ENCODE data around the gene CRLF3. TPM values are rescaled to one million over a fixed set of nuclear protein-coding genes. Genes with fewer than 3 reads are reported as not detected.
"Not testable (repeated sequence)": the region's sequence is repeated elsewhere in the genome, so short reads cannot be mapped to it uniquely, and the experiment has no call there.

Gene CRLF3
- polyA plus RNA-seq, 1 of the 3 experiments (the other 2 are of a cell fraction): 10.9 TPM

DNA sequence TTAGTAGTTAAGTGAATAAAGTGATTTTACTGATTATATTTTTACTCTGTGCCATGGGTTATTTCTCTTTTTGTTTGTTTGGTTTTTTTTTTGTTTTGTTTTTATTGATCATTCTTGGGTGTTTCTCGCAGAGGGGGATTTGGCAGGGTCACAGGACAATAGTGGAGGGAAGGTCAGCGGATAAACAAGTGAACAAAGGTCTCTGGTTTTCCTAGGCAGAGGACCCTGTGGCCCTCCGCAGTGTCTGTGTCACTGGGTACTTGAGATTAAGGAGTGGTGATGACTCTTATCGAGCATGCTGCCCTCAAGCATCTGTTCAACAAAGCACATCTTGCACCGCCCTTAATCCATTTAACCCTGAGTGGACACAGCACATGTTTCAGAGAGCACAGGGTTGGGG lies 88.8 kb downstream of the CRLF3 start:
- H3K36me3 ChIP-seq (replicated peaks in 1 of 2; ENCODE audit: control insufficient read depth in 1 of 2, insufficient read depth in 2 of 2, low read length in 1 of 2); H3F3A ChIP-seq (replicated peaks; ENCODE audit: insufficient read depth); H3K9me2 ChIP-seq; CTCF ChIA-PET; H2AFZ ChIP-seq (ENCODE audit: low read depth); H3K9ac ChIP-seq; DNase-seq; POLR2A ChIA-PET; H3K27me3 ChIP-seq (ENCODE audit: insufficient read depth); H3K4me3 ChIP-seq (ENCODE audit: low read depth in 2 of 2, low read length in 1 of 2); H3K4me1 ChIP-seq (ENCODE audit: control insufficient read depth in 1 of 2, insufficient read depth in 2 of 2, low read depth in 1 of 2, low read length in 1 of 2); H3K9me3 ChIP-seq; H3K4me2 ChIP-seq; H3K27ac ChIP-seq (ENCODE audit: low read depth in 2 of 2, low read length in 1 of 2): not testable (repeated sequence)
- Histone ChIP-seq H4K20me1 (ENCODE audit: insufficient read depth) (peaks cover 42% of the 10 kb centered on the region), H3K79me2 (ENCODE audit: insufficient read depth) (peaks cover 87% of the 10 kb centered on the region)
- 80% methylated on average over 5 of the region's 5 CpGs for WGBS (ENCODE audit: low lambda C conversion rate)

DNA sequence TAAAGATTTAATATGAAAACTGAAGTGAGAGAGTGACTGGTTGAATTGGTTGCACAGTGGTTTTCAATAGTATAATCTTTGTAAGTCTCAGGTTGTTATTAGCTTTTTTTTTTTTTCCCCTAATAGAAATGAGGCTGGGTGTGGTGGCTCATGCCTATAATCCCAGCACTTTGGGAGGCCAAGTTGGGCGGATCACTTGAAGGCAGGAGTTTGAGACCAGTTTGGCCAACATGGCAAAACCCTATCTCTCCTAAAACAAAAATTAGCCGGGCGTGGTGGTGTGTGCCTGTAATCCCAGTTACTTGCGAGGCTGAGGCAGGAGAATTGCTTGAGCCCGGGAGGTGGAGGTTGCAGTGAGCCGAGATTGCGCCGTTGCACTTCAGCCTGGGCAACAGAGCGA lies 89.3 kb downstream of the CRLF3 start:
- H3F3A ChIP-seq (replicated peaks; ENCODE audit: insufficient read depth); H3K9ac ChIP-seq; CTCF ChIA-PET; H3K9me2 ChIP-seq; DNase-seq; H3K4me2 ChIP-seq; H2AFZ ChIP-seq (ENCODE audit: low read depth); H3K27me3 ChIP-seq (ENCODE audit: insufficient read depth); H3K9me3 ChIP-seq; H3K27ac ChIP-seq (ENCODE audit: low read depth in 2 of 2, low read length in 1 of 2); H3K36me3 ChIP-seq (replicated peaks in 1 of 2; ENCODE audit: control insufficient read depth in 1 of 2, insufficient read depth in 2 of 2, low read length in 1 of 2); H3K4me1 ChIP-seq (ENCODE audit: control insufficient read depth in 1 of 2, insufficient read depth in 2 of 2, low read depth in 1 of 2, low read length in 1 of 2); H3K4me3 ChIP-seq (ENCODE audit: low read depth in 2 of 2, low read length in 1 of 2); POLR2A ChIA-PET: not testable (repeated sequence)
- Histone ChIP-seq H3K79me2 (ENCODE audit: insufficient read depth) (peaks cover 83% of the 10 kb centered on the region), H4K20me1 (ENCODE audit: insufficient read depth) (peaks cover 42% of the 10 kb centered on the region)
- WGBS (ENCODE audit: low lambda C conversion rate): 97% methylated on average over 9 of the region's 9 CpGs

DNA sequence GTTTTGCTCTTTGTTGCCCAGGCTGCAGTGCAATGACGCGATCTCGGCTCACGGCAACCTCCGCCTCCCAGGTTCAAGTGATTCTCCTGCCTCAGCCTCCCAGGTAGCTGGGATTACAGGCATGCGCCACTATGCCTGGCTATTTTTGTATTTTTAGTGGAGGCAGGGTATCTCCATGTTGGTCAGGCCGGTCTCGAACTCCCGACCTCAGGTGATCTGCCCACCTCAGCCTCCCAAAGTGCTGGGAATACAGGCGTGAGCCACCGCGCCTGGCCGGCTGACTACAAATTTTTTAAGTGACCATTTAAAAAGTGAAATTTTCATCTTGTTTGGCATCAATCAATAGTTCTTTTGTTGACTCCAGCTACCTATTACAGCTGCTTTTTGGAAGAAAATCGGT lies 90.3 kb downstream of the CRLF3 start:
- H3K9me2 ChIP-seq; H2AFZ ChIP-seq (ENCODE audit: low read depth); H3K27me3 ChIP-seq (ENCODE audit: insufficient read depth); CTCF ChIA-PET; POLR2A ChIA-PET; H3K4me3 ChIP-seq (ENCODE audit: low read depth in 2 of 2, low read length in 1 of 2); H3K27ac ChIP-seq (ENCODE audit: low read depth in 2 of 2, low read length in 1 of 2); H3K4me2 ChIP-seq; H3K9me3 ChIP-seq; H3F3A ChIP-seq (replicated peaks; ENCODE audit: insufficient read depth); DNase-seq; H3K36me3 ChIP-seq (replicated peaks in 1 of 2; ENCODE audit: control insufficient read depth in 1 of 2, insufficient read depth in 2 of 2, low read length in 1 of 2); H3K4me1 ChIP-seq (ENCODE audit: control insufficient read depth in 1 of 2, insufficient read depth in 2 of 2, low read depth in 1 of 2, low read length in 1 of 2); H3K9ac ChIP-seq: not testable (repeated sequence)
- H4K20me1 ChIP-seq (ENCODE audit: insufficient read depth): peaks cover 37% of the 10 kb centered on the region
- peaks cover 80% of the 10 kb centered on the region for H3K79me2 ChIP-seq (ENCODE audit: insufficient read depth)
- WGBS (ENCODE audit: low lambda C conversion rate): 96% methylated on average over 14 of the region's 14 CpGs

Small RNA genes within 50 kb of the gene (small RNA-seq; reads per million reads assigned to genes)
- gene RNU6-298P: 0 reads per million in 7 experiments

Other genes starting within 250 kb of the CRLF3 start
- 0.66 and 0.75 TPM in 2 replicates for gene ATAD5, start 7.3 kb upstream of the CRLF3 start, polyA plus RNA-seq (2012; rRNA removed)
- gene TEFM, start 81.5 kb upstream of the CRLF3 start, polyA plus RNA-seq (2012; rRNA removed): 4.4 and 9.3 TPM in 2 replicates
- 0.39 and 0.42 TPM in 2 replicates for gene ADAP2, start 97.3 kb upstream of the CRLF3 start, polyA plus RNA-seq (2012; rRNA removed)
- gene RNF135, start 146.3 kb upstream of the CRLF3 start, polyA plus RNA-seq (2012; rRNA removed): not detected in 2 replicates

Measured in SK-N-SH (cell line).